Ectodermal cell (in vitro differentiated cells): Measurements from ENCODE around the gene NEDD4L.
"Not testable (repeated sequence)": the region's sequence is repeated elsewhere in the genome, so short reads cannot be mapped to it uniquely, and the experiment has no call there.

Experiments used
- H3K27ac ChIP-seq: 2 replicates; pipeline ENCODE4 v1.7.0; 2013; ENCODE audit warnings: mild to moderate bottlenecking, low read depth, low read length; ENCODE audit not compliant: insufficient read depth, poor library complexity, severe bottlenecking
- H3K27me3 ChIP-seq: 2 replicates; pipeline ENCODE4 v1.7.0; 2013; ENCODE audit warnings: mild to moderate bottlenecking, low read length; ENCODE audit not compliant: insufficient read depth, control insufficient read depth, poor library complexity, severe bottlenecking
- H3K36me3 ChIP-seq: one replicate; pipeline ENCODE4 v1.7.0; 2013; ENCODE audit warnings: low read length; ENCODE audit not compliant: control insufficient read depth, insufficient read depth
- H3K4me1 ChIP-seq: one replicate; pipeline ENCODE4 v1.7.0; 2013; ENCODE audit warnings: low read length; ENCODE audit not compliant: control insufficient read depth, insufficient read depth
- H3K4me3 ChIP-seq: 2 replicates; pipeline ENCODE4 v1.7.0; 2013; ENCODE audit warnings: low read depth, low read length, control low read depth; ENCODE audit not compliant: insufficient read depth
- H3K9me3 ChIP-seq: 2 replicates; pipeline ENCODE4 v1.7.0; 2013; ENCODE audit warnings: mild to moderate bottlenecking, low read length, moderate library complexity; ENCODE audit not compliant: control insufficient read depth
- WGBS, 2 experiments: methylation state at CpG; one replicate each; pipeline ENCODE4 v1.1.7; 2013; ENCODE audit warnings: missing lambda C conversion rate in 2 of 2; 5-methylcytosine and 5-hydroxymethylcytosine counted together

Gene NEDD4L

DNA sequence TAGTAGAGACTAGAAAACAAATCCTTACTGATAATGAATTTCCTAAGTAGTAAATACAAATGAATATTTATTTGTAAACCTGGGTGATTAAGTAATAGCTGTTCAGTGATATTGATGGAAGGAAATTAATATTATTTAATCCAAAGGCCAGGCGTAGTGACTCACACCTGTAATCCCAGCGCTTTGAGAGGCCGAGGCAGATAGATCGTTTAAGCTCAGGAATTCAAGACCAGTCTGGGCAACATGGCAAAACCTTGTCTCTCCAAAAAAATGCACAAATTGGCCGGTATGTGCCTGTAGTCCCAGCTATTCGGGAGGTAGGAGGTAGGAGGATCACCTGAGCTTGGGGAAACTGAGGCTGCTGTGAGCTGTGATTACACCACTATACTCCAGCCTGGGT is 228.2 kb downstream of the NEDD4L start:
- Histone ChIP-seq H3K4me3 (no peak overlapping the region), H3K27ac (no peak overlapping the region), H3K27me3 (no peaks in the 10 kb centered on the region), H3K9me3 (no peaks in the 10 kb centered on the region), H3K4me1 (peaks cover 1% of the 10 kb centered on the region), H3K36me3 (no peaks in the 10 kb centered on the region)
- 89 to 95% methylated on average over 6 of the region's 6 CpGs for WGBS, 2 experiments

GRCh38 chr18:58272779-58273435 is 228.9 kb downstream of the NEDD4L start:
- no peaks in the 10 kb centered on the region for H3K9me3 ChIP-seq
- H3K36me3 ChIP-seq: no peaks in the 10 kb centered on the region
- 92 to 96% methylated on average over 7 of the region's 7 CpGs for WGBS, 2 experiments
- no peak overlapping the region for H3K4me3 ChIP-seq
- H3K27me3 ChIP-seq: no peaks in the 10 kb centered on the region
- H3K4me1 ChIP-seq: peaks cover 3% of the 10 kb centered on the region
- no peak overlapping the region for H3K27ac ChIP-seq

DNA sequence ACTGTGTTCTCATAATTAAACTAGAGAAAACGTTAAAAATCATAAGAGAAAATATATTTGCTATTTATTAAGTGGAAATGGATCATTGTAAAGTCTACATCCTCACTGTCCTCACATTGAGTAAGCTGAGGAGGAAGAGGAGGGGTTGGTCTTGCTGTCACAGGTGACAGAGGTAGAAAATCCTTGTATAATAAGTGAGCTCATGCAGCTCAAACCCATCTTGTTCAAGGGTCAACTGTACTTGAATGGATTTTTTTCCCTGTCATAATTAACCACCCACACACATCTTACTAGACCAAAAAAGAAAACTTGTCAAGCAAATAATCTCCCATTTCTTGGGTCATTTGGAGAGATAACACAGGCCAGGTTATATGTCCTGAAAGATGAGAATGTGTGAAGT is 231.2 kb downstream of the NEDD4L start:
- Histone ChIP-seq H3K9me3 (no peaks in the 10 kb centered on the region), H3K4me1 (peaks cover 3% of the 10 kb centered on the region), H3K27ac (no peak overlapping the region), H3K36me3 (no peaks in the 10 kb centered on the region), H3K27me3 (no peaks in the 10 kb centered on the region), H3K4me3 (no peak overlapping the region)
- no CpG with 5 or more reads among the region's 1 CpG for WGBS, 2 experiments

DNA sequence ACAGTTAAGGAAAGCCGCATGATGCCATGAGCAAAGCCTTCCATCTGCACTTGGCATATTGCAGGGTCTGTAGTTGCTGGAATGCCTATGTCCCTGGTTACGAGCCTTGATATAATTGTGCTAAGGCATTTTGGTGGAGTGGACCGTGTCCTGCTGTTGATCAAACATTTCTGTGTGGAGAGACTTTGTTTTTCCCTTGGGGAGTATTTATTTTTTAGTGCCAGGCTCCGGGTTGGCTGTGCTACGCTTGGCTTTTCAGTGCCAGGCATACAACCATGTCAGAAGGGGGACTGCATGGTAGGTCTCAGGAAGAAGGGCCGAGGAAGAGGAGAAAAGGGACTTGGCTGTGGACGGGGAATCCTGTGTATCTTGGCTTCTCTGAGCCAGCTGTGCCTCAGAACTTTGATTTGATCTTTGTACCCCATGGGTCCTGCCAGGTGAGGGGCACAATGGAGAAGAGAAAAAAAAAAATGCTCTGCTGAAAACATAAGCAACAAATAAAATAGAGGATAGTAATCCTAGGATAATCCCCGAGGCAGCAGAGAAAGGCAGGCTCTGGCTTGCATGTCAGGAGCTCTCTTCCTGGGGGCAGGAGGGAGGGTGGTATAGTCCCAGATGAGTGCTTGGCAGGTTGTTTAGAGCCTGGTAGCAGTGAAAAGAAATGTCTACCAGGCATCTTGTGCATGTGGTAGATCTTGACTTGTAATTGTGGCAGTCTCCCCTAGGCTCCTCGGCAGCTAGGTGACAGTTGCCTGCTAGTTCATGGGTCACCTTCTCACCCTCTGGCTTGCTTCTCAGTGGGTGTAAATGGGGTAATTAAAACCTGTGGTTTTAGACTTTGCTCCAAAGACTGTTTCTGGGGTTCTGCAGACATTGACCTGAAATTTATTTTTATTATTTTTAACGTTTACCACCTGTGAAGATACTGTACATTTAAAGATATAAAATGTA is 233.0 kb downstream of the NEDD4L start:
- no peaks in the 10 kb centered on the region for H3K9me3 ChIP-seq
- H3K36me3 ChIP-seq: no peaks in the 10 kb centered on the region
- peaks cover 3% of the 10 kb centered on the region for H3K4me1 ChIP-seq
- no peak overlapping the region for H3K4me3 ChIP-seq
- no peak overlapping the region for H3K27ac ChIP-seq
- H3K27me3 ChIP-seq: no peaks in the 10 kb centered on the region
- WGBS, 2 experiments: 78 to 85% methylated on average over 9 of the region's 10 CpGs

DNA sequence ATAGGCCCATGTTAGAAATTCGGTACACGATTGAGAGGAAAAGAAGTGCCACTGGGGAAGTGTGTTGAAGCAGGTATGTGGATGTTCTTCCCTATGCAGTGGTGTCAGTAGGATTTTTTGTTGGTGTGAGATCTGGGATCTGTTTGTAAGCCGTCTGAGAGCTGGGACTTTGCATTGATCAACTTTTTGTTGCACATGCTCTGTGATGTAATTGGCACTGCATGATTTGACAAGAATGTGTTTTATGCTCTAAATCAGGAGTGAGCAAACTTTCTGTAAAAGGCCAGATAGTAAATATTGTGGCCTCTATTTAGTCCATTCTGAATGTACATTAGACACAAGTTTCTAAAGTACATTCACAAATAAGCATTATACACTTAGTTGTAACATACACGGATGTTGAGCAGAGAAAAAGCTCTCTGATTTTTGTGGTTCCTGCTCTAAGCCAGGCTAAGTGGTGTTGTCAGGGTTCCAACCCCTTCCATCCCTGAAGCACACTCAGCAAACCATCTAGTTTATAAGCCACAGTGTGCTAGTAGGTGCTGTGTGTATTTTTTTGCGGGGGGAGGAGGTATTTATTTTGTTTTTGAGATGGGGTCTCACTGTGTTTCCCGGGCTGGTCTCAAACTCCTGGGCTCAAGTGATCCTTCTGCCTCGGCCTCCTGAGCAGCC is 235.6 kb downstream of the NEDD4L start:
- peaks cover 3% of the 10 kb centered on the region for H3K4me1 ChIP-seq
- WGBS, 2 experiments: 94 to 96% methylated on average over 7 of the region's 7 CpGs
- H3K27me3 ChIP-seq: no peaks in the 10 kb centered on the region

GRCh38 chr18:58280191-58280590 is 236.2 kb downstream of the NEDD4L start:
- WGBS, 2 experiments: 93 to 97% methylated on average over 8 of the region's 8 CpGs
- no peaks in the 10 kb centered on the region for H3K9me3 ChIP-seq
- no peak overlapping the region for H3K4me3 ChIP-seq
- peaks cover 3% of the 10 kb centered on the region for H3K4me1 ChIP-seq
- no peaks in the 10 kb centered on the region for H3K27me3 ChIP-seq
- no peaks in the 10 kb centered on the region for H3K36me3 ChIP-seq
- H3K27ac ChIP-seq: no peak overlapping the region

More for the DNA sequence above, 235.6 kb downstream of the NEDD4L start:
- no peaks in the 10 kb centered on the region for H3K36me3 ChIP-seq
- H3K4me3 ChIP-seq: no peak overlapping the region
- no peaks in the 10 kb centered on the region for H3K9me3 ChIP-seq
- H3K27ac ChIP-seq: no peak overlapping the region

DNA sequence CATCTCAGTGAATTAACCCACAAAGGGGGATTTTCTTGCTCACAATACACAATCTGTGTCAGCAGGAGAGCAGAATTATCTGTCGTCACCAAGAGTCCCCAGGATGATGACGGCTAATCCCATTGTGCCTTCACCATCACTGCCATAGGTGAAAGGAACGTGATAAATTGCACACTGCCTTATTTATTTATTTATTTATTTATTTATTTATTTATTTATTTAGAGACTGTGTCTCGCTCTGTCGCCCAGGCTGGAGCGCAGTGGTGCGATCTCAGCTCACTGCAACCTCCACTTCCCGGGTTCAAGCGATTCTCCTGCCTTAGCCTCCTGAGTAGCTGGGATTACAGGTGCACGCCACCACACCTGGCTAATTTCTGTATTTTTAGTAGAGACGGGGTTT is 238.8 kb downstream of the NEDD4L start:
- not testable (repeated sequence) for H3K4me3 ChIP-seq, H3K36me3 ChIP-seq, H3K9me3 ChIP-seq, H3K27me3 ChIP-seq, H3K27ac ChIP-seq, H3K4me1 ChIP-seq
- WGBS, 2 experiments: 87 to 91% methylated on average over 10 to 11 of the region's 11 CpGs

DNA sequence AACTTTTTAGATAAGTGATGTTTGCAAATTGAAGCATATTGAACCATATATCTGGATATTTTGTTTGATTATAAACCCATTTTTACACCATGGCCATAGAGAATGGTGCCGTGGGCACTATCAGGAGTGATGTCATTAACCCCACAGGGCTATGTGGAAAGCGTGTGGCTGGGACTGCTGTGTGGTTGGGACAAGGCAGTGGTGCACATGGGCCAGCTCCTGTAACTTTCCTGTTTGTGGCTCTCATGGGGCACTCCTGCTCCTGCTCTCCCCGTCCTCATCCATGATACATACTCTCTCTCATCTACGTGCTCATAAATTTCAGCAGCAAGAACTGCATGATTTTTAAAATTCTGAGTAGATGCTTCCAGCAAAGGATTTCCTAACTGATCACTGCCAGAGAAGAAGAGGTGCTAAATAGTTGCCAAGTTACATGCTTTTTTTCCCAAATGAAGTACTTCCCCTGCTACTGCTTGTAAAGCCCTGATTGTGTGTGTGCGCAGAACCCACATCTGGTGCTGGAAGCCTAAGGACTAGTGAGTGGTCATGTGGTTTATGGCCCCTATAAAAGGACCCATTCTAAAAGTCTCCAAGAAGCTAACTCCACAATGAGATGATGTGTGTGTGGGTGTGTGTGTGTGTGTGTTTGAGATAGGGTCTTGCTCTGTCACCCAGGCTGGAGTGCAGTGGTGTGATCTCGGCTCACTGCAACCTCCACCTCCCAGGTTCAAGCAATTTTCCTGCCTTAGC is 240.8 kb downstream of the NEDD4L start:
- Histone ChIP-seq H3K4me1 (peaks cover 4% of the 10 kb centered on the region), H3K27me3 (no peaks in the 10 kb centered on the region), H3K4me3 (no peak overlapping the region), H3K36me3 (no peaks in the 10 kb centered on the region), H3K9me3 (no peaks in the 10 kb centered on the region), H3K27ac (no peak overlapping the region)
- 87 to 90% methylated on average over 6 of the region's 6 CpGs for WGBS, 2 experiments

GRCh38 chr18:58285449-58286130 is 241.6 kb downstream of the NEDD4L start:
- Histone ChIP-seq H3K9me3 (no peaks in the 10 kb centered on the region), H3K4me1 (peaks cover 4% of the 10 kb centered on the region), H3K36me3 (no peaks in the 10 kb centered on the region), H3K4me3 (no peak overlapping the region), H3K27ac (no peak overlapping the region), H3K27me3 (no peaks in the 10 kb centered on the region)
- 98 to 99% methylated on average over 4 of the region's 4 CpGs for WGBS, 2 experiments
